Esophagus muscularis mucosa (tissue), 4 donors: ENCODE data around the gene SLC22A5. TPM values are rescaled to one million over a fixed set of nuclear protein-coding genes. Genes with fewer than 3 reads are reported as not detected.
"Not testable (repeated sequence)": the region's sequence is repeated elsewhere in the genome, so short reads cannot be mapped to it uniquely, and the experiment has no call there.

Experiments
- DNase-seq: peaks from one replicate; pipeline ENCODE4 v3.0.0-alpha.2; 2017; ENCODE audit errors: extremely low spot score
- H3K27ac ChIP-seq, 4 donors: fragments of 200-600 bp; sonication (generic); replicated peaks in 1 of 4; 1 replicate in 3 of 4; 2 replicates in 1 of 4; pipeline ENCODE4 v1.5.1; 2016 to 2019; ENCODE audit warnings: mild to moderate bottlenecking in 1 of 4
- H3K27me3 ChIP-seq, 4 donors: fragments of 200-600 bp; sonication (generic); one replicate each; pipeline versions ENCODE4 v1.5.1 to v1.6.0; 2016 to 2019
- H3K36me3 ChIP-seq, 4 donors: fragments of 200-600 bp; sonication (generic); one replicate each; pipeline ENCODE4 v1.5.1; 2016 to 2019
- H3K4me1 ChIP-seq, 4 donors: fragments of 200-600 bp; sonication (generic); one replicate each; pipeline ENCODE4 v1.5.1; 2016 to 2019
- H3K4me3 ChIP-seq, 4 donors: fragments of 200-600 bp; sonication (generic); 1 replicate in 2 of 4; 2 replicates in 2 of 4; pipeline ENCODE4 v1.5.1; 2016 to 2019; ENCODE audit warnings: mild to moderate bottlenecking in 4 of 4, moderate library complexity in 1 of 4
- H3K9me3 ChIP-seq, 4 donors: fragments of 200-600 bp; sonication (generic); 1 replicate in 3 of 4; 2 replicates in 1 of 4; pipeline ENCODE4 v1.5.1; 2016 to 2019
- EP300 ChIP-seq: sonication (generic); formaldehyde crosslinking; IDR thresholded peaks from one replicate; pipeline ENCODE4 v1.6.1; 2017; ENCODE audit warnings: antibody characterized with exemption
- POLR2A ChIP-seq: fragments of 450-650 bp; IDR thresholded peaks from one replicate; pipeline ENCODE4 v1.6.1; 2017; ENCODE audit warnings: antibody characterized with exemption, moderate library complexity, mild to moderate bottlenecking, low read depth
- POLR2AphosphoS5 ChIP-seq, 2 donors: sonication (generic); formaldehyde crosslinking; IDR thresholded peaks; one replicate each; pipeline ENCODE4 v1.6.1; 2017; ENCODE audit warnings: antibody characterized with exemption in 2 of 2
- WGBS: methylation state at CpG from one replicate; pipeline ENCODE4 v1.1.5; 2018; 5-methylcytosine and 5-hydroxymethylcytosine counted together
- intact Hi-C: fragments of 100-400 bp; cut with DNase I; formaldehyde crosslinking; loops from one replicate; pipeline ENCODE4 v1.15.1; 2023
- total RNA-seq, 4 donors: library from RNA; depleted of rRNA; stranded (reverse); fragments of >200 nt; gene quantifications; one replicate each; pipeline versions ENCODE4 v1.1.0 to v1.2.1, GENCODE V29; 2016
- TF ChIP-seq, protein P1 (sequence below), 3 experiments: fragments of 200-600 bp in 2 of 3; fragments of 450-650 bp in 1 of 3; sonication (generic) in 2 of 3; IDR thresholded peaks; one replicate each; pipeline ENCODE4 v1.5.1; 2017 to 2019; ENCODE audit warnings: antibody characterized with exemption in 3 of 3, mild to moderate bottlenecking in 2 of 3, moderate library complexity in 1 of 3

SLC22A5 gene
- total RNA-seq, 4 donors from 2014 or later, result 6.2 to 8.8 (median 7.5) TPM

DNA sequence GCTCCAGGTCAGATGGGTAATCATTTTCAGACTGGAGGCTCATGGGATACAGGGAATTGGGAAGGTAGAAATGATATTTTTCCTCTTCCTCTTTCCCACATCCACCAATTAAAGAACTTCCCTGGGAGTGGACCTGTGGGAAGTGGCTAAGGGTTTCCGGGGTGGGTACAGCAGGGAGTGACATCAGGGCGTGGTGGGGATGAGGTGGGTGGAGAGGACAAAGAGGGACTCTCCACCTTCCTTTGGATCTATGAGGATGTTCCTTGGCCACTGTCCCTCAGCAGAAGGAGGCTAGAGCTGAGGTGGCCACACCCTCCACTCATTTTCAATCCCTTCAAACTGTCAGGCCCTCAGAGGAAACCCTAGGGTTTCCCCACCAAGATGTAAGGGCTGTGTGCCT is 66.4 kb downstream of the SLC22A5 start:
- 76% methylated on average over 2 of the region's 2 CpGs for WGBS
- peaks cover 79 to 95% (median 91%) of the 10 kb centered on the region in 4 donors for H3K4me1 ChIP-seq
- no peaks in the 10 kb centered on the region for H3K36me3 ChIP-seq
- H3K27ac ChIP-seq, result peak overlapping the region; percentile 22 to 85 (median 60)
- no peaks in the 10 kb centered on the region for H3K9me3 ChIP-seq
- H3K27me3 ChIP-seq, result no peaks in the 10 kb centered on the region
- no peak for DNase-seq
- TF ChIP-seq POLR2AphosphoS5 (IDR thresholded peaks at IDR 0.05), result no peak
- TF ChIP-seq EP300, result no peak
- TF ChIP-seq, protein P1, sequence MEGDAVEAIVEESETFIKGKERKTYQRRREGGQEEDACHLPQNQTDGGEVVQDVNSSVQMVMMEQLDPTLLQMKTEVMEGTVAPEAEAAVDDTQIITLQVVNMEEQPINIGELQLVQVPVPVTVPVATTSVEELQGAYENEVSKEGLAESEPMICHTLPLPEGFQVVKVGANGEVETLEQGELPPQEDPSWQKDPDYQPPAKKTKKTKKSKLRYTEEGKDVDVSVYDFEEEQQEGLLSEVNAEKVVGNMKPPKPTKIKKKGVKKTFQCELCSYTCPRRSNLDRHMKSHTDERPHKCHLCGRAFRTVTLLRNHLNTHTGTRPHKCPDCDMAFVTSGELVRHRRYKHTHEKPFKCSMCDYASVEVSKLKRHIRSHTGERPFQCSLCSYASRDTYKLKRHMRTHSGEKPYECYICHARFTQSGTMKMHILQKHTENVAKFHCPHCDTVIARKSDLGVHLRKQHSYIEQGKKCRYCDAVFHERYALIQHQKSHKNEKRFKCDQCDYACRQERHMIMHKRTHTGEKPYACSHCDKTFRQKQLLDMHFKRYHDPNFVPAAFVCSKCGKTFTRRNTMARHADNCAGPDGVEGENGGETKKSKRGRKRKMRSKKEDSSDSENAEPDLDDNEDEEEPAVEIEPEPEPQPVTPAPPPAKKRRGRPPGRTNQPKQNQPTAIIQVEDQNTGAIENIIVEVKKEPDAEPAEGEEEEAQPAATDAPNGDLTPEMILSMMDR (IDR thresholded peaks at IDR 0.05), result no peak
- no peak for TF ChIP-seq POLR2A
- no peak overlapping the region for H3K4me3 ChIP-seq
- intact Hi-C loops, result no loop called here

DNA sequence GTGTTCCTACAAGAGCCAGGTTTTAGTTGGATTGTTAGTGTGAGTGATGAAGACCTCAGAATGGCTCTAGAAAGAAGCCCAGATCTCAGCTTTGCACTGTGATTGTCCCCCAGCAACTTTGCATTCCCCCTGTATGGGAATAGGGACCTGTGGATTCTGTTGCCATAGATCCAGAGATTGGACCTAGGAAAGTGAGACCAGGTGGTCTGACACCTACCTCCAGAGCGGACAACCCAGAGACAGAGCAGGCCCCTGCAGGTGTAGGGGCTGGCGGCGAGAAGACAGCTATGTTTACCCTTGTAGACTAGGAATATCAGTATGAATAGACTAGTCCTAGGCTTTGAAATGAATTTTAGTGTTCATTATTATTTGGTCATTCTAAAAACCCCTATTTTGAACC is 67.4 kb downstream of the SLC22A5 start:
- DNase-seq, result no peak
- H3K27ac ChIP-seq, result peak overlapping the region; percentile 74 to 85 (median 80)
- no peaks in the 10 kb centered on the region for H3K27me3 ChIP-seq
- TF ChIP-seq, protein P1 (IDR thresholded peaks at IDR 0.05), result no peak
- TF ChIP-seq POLR2A, result no peak
- no peak for TF ChIP-seq EP300
- intact Hi-C loops, result no loop called here
- H3K36me3 ChIP-seq, result no peaks in the 10 kb centered on the region
- WGBS, result 96% methylated on average over 3 of the region's 3 CpGs
- no peak overlapping the region for H3K4me3 ChIP-seq
- peaks cover 77 to 94% (median 93%) of the 10 kb centered on the region in 4 donors for H3K4me1 ChIP-seq
- no peaks in the 10 kb centered on the region for H3K9me3 ChIP-seq

DNA sequence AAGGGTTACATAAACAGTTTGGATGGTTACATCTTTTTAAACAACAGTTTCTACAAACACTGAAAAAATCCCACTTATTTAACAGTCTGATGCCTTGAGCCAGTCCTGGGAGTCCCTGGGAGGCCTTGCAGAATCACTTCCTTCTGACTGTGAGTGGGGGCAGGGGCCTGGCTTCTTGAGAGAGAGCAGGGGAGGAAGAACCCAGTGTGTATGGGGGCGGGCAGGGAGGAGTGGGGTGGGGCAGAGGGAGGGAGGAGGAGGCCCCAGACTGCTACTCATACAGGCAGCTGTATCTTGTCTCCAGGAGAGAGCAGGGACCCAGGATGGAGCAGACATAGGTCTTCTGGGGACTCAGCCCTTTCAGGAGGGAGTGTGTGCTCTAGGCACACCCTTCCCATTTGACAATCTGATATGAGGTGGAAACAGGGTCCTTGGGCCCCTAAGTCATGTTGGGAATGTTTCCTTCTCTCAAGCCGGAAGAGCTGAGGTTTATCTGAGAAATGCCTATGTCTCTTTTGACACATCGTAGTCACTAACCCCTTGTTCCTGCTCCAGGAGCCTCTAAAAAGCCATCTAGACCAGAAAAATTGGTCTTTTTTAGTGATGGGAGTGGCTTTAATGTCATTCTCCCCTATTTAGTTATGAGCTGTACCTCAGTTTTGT is 68.2 kb downstream of the SLC22A5 start:
- peaks cover 69 to 98% (median 94%) of the 10 kb centered on the region in 4 donors for H3K4me1 ChIP-seq

DNA sequence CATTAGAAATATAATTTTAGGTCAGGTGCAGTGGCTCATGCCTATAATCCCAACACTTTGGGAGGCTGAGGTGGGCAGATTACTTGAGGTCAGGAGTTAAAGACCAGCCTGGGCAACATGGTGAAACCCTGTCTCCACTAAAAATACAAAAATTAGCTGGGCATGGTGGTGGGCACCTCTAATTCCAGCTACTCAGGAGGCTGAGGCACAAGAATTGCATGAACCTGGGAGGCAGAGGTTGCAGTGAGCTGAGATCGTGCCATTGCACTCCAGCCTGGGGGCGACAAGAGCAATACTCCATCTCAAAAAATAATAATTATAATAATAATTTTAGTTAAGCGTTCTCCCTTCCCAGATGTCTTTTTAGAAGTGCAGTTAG is 68.7 kb downstream of the SLC22A5 start:
- not testable (repeated sequence) for DNase-seq, H3K36me3 ChIP-seq
- H3K27ac ChIP-seq, result peak overlapping the region; percentile 74 to 85 (median 80)

More for the DNA sequence above, 68.2 kb downstream of the SLC22A5 start:
- Histone ChIP-seq H3K4me3 (no peak overlapping the region), H3K27ac (peak overlapping the region; percentile 74 to 85 (median 80)), H3K9me3 (no peaks in the 10 kb centered on the region), H3K27me3 (no peaks in the 10 kb centered on the region), H3K36me3 (no peaks in the 10 kb centered on the region)
- 51% methylated on average over 3 of the region's 3 CpGs for WGBS
- intact Hi-C loops, result no loop called here
- TF ChIP-seq POLR2A (no peak), POLR2AphosphoS5 (IDR thresholded peaks at IDR 0.05) (peak in 1 of 2 donors; percentile 35)
- DNase-seq, result peak; percentile 96

DNA sequence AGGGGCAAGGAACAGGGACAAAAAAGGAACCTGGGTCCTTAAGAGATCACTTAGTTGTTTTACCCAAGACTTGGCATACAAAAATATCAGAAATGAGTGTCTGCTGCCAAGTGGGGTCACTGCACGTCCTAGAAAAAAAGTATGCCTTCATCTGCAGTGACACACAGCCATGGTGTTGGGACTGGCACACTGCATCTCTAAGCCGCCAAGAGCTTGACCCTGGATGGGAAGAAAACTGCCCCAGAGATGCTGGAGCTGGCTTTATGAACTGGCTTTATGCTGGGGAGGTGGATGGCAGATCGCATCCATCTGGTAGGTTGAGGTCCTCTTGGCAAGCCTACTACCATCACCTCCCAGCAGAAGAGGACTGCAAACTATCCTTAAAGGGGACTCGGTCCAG is 69.4 kb downstream of the SLC22A5 start:
- peak overlapping the region; percentile 74 to 85 (median 80) for H3K27ac ChIP-seq
- H3K36me3 ChIP-seq, result no peaks in the 10 kb centered on the region
- no peak overlapping the region for H3K4me3 ChIP-seq
- WGBS, result 61% methylated on average over 4 of the region's 4 CpGs
- H3K27me3 ChIP-seq, result no peaks in the 10 kb centered on the region
- H3K9me3 ChIP-seq, result no peaks in the 10 kb centered on the region
- H3K4me1 ChIP-seq, result peaks cover 60 to 99% (median 90%) of the 10 kb centered on the region in 4 donors
- no peak for TF ChIP-seq POLR2AphosphoS5 (IDR thresholded peaks at IDR 0.05)
- TF ChIP-seq, protein P1 (IDR thresholded peaks at IDR 0.05), result peak in 1 of 3 experiments; percentile 0
- intact Hi-C loops, result no loop called here
- no peak for DNase-seq

More for the DNA sequence above, 68.7 kb downstream of the SLC22A5 start:
- H3K9me3 ChIP-seq, H3K27me3 ChIP-seq, intact Hi-C loops, H3K4me3 ChIP-seq: not testable (repeated sequence)
- 93% methylated on average over 3 of the region's 3 CpGs for WGBS
- peaks cover 64 to 99% (median 91%) of the 10 kb centered on the region in 4 donors for H3K4me1 ChIP-seq
